ENCODE data around the gene MDGA2. TPM values are rescaled to one million over a fixed set of nuclear protein-coding genes. Genes with fewer than 3 reads are reported as not detected.

MDGA2 gene
- total and polyA plus RNA-seq, 2 of the 4 experiments (the other 2 are of a cell fraction) = 0.02 TPM; not detected in 1

- no peak for DNase-seq
- Histone ChIP-seq H2AFZ (replicated peaks; ENCODE audit: low read length, poor library complexity) (no peak overlapping the region), H2AK5ac (ENCODE audit: low read depth, low read length) (no peak overlapping the region), H3K9ac (ENCODE audit: low read depth, low read length) (no peak overlapping the region), H3K4ac (ENCODE audit: low read depth, low read length) (no peak overlapping the region), H2BK120ac (ENCODE audit: low read depth, low read length) (no peak overlapping the region), H3K4me1 (ENCODE audit: control insufficient read depth, insufficient read depth, low read length) (no peaks in the 10 kb centered on the region), H4K20me1 (ENCODE audit: insufficient read depth, low read length) (no peaks in the 10 kb centered on the region), H3K27ac (ENCODE audit: insufficient read depth, low read length) (no peak overlapping the region), H3K79me1 (ENCODE audit: low read depth in 1 of 2, low read length in 2 of 2) (no peaks in the 10 kb centered on the region), H4K91ac (ENCODE audit: insufficient read depth, low read depth, low read length) (no peak overlapping the region), H3K18ac (ENCODE audit: low read depth, low read length) (no peak overlapping the region), H3K14ac (replicated peaks; ENCODE audit: low read depth, low read length) (no peak overlapping the region), H3K56ac (ENCODE audit: extremely low read depth, insufficient read depth, low read length) (no peak overlapping the region), H2BK20ac (ENCODE audit: low read depth, low read length) (no peak overlapping the region), H2AK9ac (replicated peaks; ENCODE audit: low read depth, low read length, poor library complexity) (no peak overlapping the region), H3K9me1 (ENCODE audit: insufficient read depth, low read length) (no peaks in the 10 kb centered on the region), H4K8ac (ENCODE audit: low read depth in 2 of 2, low read length in 2 of 2) (no peak overlapping the region), H3K36me3 (ENCODE audit: control insufficient read depth, insufficient read depth, low read length) (no peaks in the 10 kb centered on the region), H3K9me3 (ENCODE audit: control insufficient read depth, insufficient read depth, low read length) (peaks cover 8% of the 10 kb centered on the region), H2BK5ac (ENCODE audit: low read depth, low read length, poor library complexity, severe bottlenecking) (no peak overlapping the region), H3K23ac (ENCODE audit: low read depth, low read length) (no peak overlapping the region), H2BK15ac (ENCODE audit: low read depth, low read length) (no peak overlapping the region), H4K5ac (ENCODE audit: low read depth, low read length) (no peak overlapping the region), H3K27me3 (ENCODE audit: control insufficient read depth, insufficient read depth, low read length) (no peaks in the 10 kb centered on the region), H3K4me2 (ENCODE audit: low read depth, low read length) (no peak overlapping the region), H3K4me3 (ENCODE audit: insufficient read depth, low read depth, low read length) (no peak overlapping the region)
- in situ Hi-C loops (cut with MboI; ENCODE audit: low sequenced_read_pairs) = no loop called here
- intact Hi-C loops (cut with micrococcal nuclease) = no loop called here
- no TSS peak for BruUV-seq (replicated peaks)
- ChIA-PET POLR2A (ENCODE audit: unreplicated experiment) (no interaction called here), CTCF (no interaction called here)
- no CpG with 5 or more reads among the region's 1 CpG for WGBS, 2 experiments (ENCODE audit: extremely low coverage in 2 of 2, insufficient read length in 1 of 2)
- TF ChIP-seq SMC3 (IDR thresholded peaks at IDR 0.05; ENCODE audit: low read depth, low read length) (no peak), MAZ (IDR thresholded peaks at IDR 0.05; ENCODE audit: borderline replicate concordance, low read depth, low read length) (no peak), MXI1 (IDR thresholded peaks at IDR 0.05; ENCODE audit: borderline replicate concordance, low read depth, low read length) (no peak), MAFK (IDR thresholded peaks at IDR 0.05; ENCODE audit: low read depth, low read length) (no peak), NFE2L2 (IDR thresholded peaks at IDR 0.05; ENCODE audit: low read depth, low read length) (no peak), BHLHE40 (IDR thresholded peaks at IDR 0.05; ENCODE audit: low read depth, low read length) (no peak), RCOR1 (IDR thresholded peaks at IDR 0.05; ENCODE audit: insufficient replicate concordance, low read length) (no peak), CEBPB (IDR thresholded peaks at IDR 0.05; ENCODE audit: low read depth, low read length) (no peak), ELK1 (IDR thresholded peaks at IDR 0.05; ENCODE audit: borderline replicate concordance, low read depth, low read length) (no peak), FOS (IDR thresholded peaks at IDR 0.05; ENCODE audit: low read depth, low read length) (no peak), RFX5 (IDR thresholded peaks at IDR 0.05; ENCODE audit: low read depth, low read length) (no peak), POLR2A (IDR thresholded peaks at IDR 0.05; ENCODE audit: low read depth, low read length) (no peak), CHD1 (IDR thresholded peaks at IDR 0.05; ENCODE audit: low read depth, low read length) (no peak), CTCF (conservative IDR thresholded peaks at IDR 0.05; ENCODE audit: low read depth, low read length) (no peak), USF2 (IDR thresholded peaks at IDR 0.05; ENCODE audit: low read depth, low read length) (no peak), RAD21 (IDR thresholded peaks at IDR 0.05; ENCODE audit: low read length) (no peak)
- dilution Hi-C loops (cut with HindIII; ENCODE audit: low sequenced_read_pairs, unreplicated experiment) = no loop called here
- ATAC-seq (ENCODE audit: low read depth) = no peak
Measured at GRCh38 chr14:47211263-47211662, 464.1 kb downstream of the MDGA2 start.

Measured in IMR-90 (cell line).